Measurements from ENCODE around the gene PPFIBP2.

The PPFIBP2 gene

DNA sequence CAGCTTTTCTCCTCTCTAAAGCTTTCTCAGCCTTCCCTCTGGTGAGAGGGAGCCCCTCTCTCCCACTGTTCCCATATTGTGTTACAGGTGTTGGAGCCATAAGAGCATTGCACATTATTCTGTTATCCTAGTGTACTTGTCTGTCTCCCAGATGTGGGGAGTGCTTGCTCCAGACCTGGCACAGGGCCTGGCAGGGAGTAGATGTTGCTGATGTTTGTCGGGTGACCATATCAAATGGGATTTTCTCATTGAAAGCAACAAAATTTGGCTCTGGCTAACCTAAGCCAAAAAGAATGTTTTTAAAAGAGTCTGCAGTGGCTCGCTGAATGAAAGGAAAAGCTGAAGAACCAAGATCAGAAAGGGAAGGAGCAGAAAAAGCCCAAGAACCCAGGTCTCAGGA is 118.4 kb downstream of the PPFIBP2 start:
- CTCF ChIA-PET = no interaction called here
- POLR2A ChIA-PET = no interaction called here

GRCh38 chr11:7635137-7635536 is 121.3 kb downstream of the PPFIBP2 start:
- Histone ChIP-seq H3K4me1 (ENCODE audit: control insufficient read depth, insufficient read depth, low read length) (no peaks in the 10 kb centered on the region), H3K36me3 (ENCODE audit: control insufficient read depth in 2 of 2, insufficient read depth in 1 of 2, low read length in 2 of 2) (peaks cover 0 to 58% of the 10 kb centered on the region in 2 experiments; a peak in 1 of 3 replicates), H3K27ac (ENCODE audit: extremely low read depth, low read depth, low read length) (no peak overlapping the region), H3K4me3 (ENCODE audit: low read depth, low read length) (no peak overlapping the region), H3K9me3 (ENCODE audit: control insufficient read depth, insufficient read depth, low read depth, low read length) (no peaks in the 10 kb centered on the region)
- TF ChIP-seq ZNF571 (tag by site-specific recombination; IDR thresholded peaks at IDR 0.05) (no peak), ZNF777 (tag by site-specific recombination; IDR thresholded peaks at IDR 0.05; ENCODE audit: borderline replicate concordance) (no peak), ZBTB17 (tag by site-specific recombination; IDR thresholded peaks at IDR 0.05) (no peak), ZNF513 (tag by site-specific recombination; IDR thresholded peaks at IDR 0.05) (no peak), SP3 (tag by site-specific recombination; IDR thresholded peaks at IDR 0.05) (no peak), ZNF157 (tag by site-specific recombination; IDR thresholded peaks at IDR 0.05) (no peak), ZBTB6 (tag by site-specific recombination; IDR thresholded peaks at IDR 0.05) (no peak), ZNF24 (tag by site-specific recombination; IDR thresholded peaks at IDR 0.05) (no peak), ZNF146 (tag by site-specific recombination; IDR thresholded peaks at IDR 0.05) (no peak), ZNF155 (tag by site-specific recombination; IDR thresholded peaks at IDR 0.05) (no peak), ZNF274 (IDR thresholded peaks at IDR 0.05; ENCODE audit: low read length) (no peak), ZNF274 (tag by site-specific recombination; IDR thresholded peaks at IDR 0.05; ENCODE audit: borderline replicate concordance) (no peak), ZNF404 (tag by site-specific recombination; IDR thresholded peaks at IDR 0.05) (no peak), ZNF48 (tag by site-specific recombination; IDR thresholded peaks at IDR 0.05) (no peak), ZBTB7A (tag by site-specific recombination; IDR thresholded peaks at IDR 0.05; ENCODE audit: low read depth) (no peak), ZNF335 (tag by site-specific recombination; conservative IDR thresholded peaks at IDR 0.05) (no peak)
- ChIA-PET CTCF (no interaction called here), POLR2A (no interaction called here)

More for the DNA sequence above, 118.4 kb downstream of the PPFIBP2 start:
- Histone ChIP-seq H3K4me3 (ENCODE audit: low read depth, low read length) (no peak overlapping the region), H3K4me1 (ENCODE audit: control insufficient read depth, insufficient read depth, low read length) (no peaks in the 10 kb centered on the region), H3K27ac (ENCODE audit: extremely low read depth, low read depth, low read length) (no peak overlapping the region), H3K9me3 (ENCODE audit: control insufficient read depth, insufficient read depth, low read depth, low read length) (no peaks in the 10 kb centered on the region), H3K36me3 (ENCODE audit: control insufficient read depth in 2 of 2, insufficient read depth in 1 of 2, low read length in 2 of 2) (peaks cover 0 to 66% of the 10 kb centered on the region in 2 experiments; a peak in 1 of 3 replicates)
- TF ChIP-seq ZNF394 (tag by site-specific recombination; IDR thresholded peaks at IDR 0.05; ENCODE audit: borderline replicate concordance) = no peak

- Histone ChIP-seq H3K27ac (ENCODE audit: extremely low read depth, low read depth, low read length) (no peak overlapping the region), H3K4me1 (ENCODE audit: control insufficient read depth, insufficient read depth, low read length) (no peaks in the 10 kb centered on the region), H3K9me3 (ENCODE audit: control insufficient read depth, insufficient read depth, low read depth, low read length) (no peaks in the 10 kb centered on the region), H3K4me3 (ENCODE audit: low read depth, low read length) (no peak overlapping the region), H3K36me3 (ENCODE audit: control insufficient read depth in 2 of 2, insufficient read depth in 1 of 2, low read length in 2 of 2) (peaks cover 0 to 61% of the 10 kb centered on the region in 2 experiments; a peak in 1 of 3 replicates)
- TF ChIP-seq MYNN (tag by site-specific recombination; IDR thresholded peaks at IDR 0.05; ENCODE audit: borderline replicate concordance) = no peak
- no peak for TF ChIP-seq ZNF571 (tag by site-specific recombination; IDR thresholded peaks at IDR 0.05)
- TF ChIP-seq GLI4 (tag by site-specific recombination; IDR thresholded peaks at IDR 0.05) = no peak
- no peak for TF ChIP-seq ZNF555 (tag by site-specific recombination; conservative IDR thresholded peaks at IDR 0.05)
- no peak for TF ChIP-seq BCL6B (tag by site-specific recombination; IDR thresholded peaks at IDR 0.05)
- no peak for TF ChIP-seq RBAK (tag by site-specific recombination; IDR thresholded peaks at IDR 0.05)
- POLR2A ChIA-PET = no interaction called here
- CTCF ChIA-PET = interaction anchor here (0.6 kb wide), 1 partner anchor 628 kb away, joined by 3 read pairs; the partner anchor contains the start of gene LMO1
Observed at GRCh38 chr11:7635708-7636107, 121.9 kb downstream of the PPFIBP2 start.

All from HEK293 (cell line).